Trophoblast cell (in vitro differentiated cells and primary cell): ENCODE measurements around the gene GID8.
"Not testable (repeated sequence)": the region's sequence is repeated elsewhere in the genome, so short reads cannot be mapped to it uniquely, and the experiment has no call there.

ENCODE experiments used
- DNase-seq, 2 donors: peaks; one replicate each; pipeline ENCODE4 v3.0.0-alpha.2; 2016
- H2AFZ ChIP-seq: 2 replicates; pipeline ENCODE4 v1.6.1; 2013; ENCODE audit warnings: low read length, moderate library complexity, mild to moderate bottlenecking; ENCODE audit not compliant: insufficient read depth, poor library complexity
- H2AK5ac ChIP-seq: 2 replicates; pipeline ENCODE4 v1.6.1; 2013; ENCODE audit warnings: mild to moderate bottlenecking, low read length
- H2BK120ac ChIP-seq: 2 replicates; pipeline ENCODE4 v1.6.1; 2013; ENCODE audit warnings: low read length, mild to moderate bottlenecking, moderate library complexity; ENCODE audit not compliant: insufficient read depth, poor library complexity
- H2BK12ac ChIP-seq: 2 replicates; pipeline ENCODE4 v1.6.1; 2013; ENCODE audit warnings: mild to moderate bottlenecking, low read length, moderate library complexity
- H2BK5ac ChIP-seq: 2 replicates; pipeline ENCODE4 v1.6.1; 2013; ENCODE audit warnings: low read length, low read depth, moderate library complexity, mild to moderate bottlenecking; ENCODE audit not compliant: poor library complexity
- H3K14ac ChIP-seq: 2 replicates; pipeline ENCODE4 v1.6.1; 2013; ENCODE audit warnings: mild to moderate bottlenecking, low read length
- H3K18ac ChIP-seq: 2 replicates; pipeline ENCODE4 v1.6.1; 2013; ENCODE audit warnings: mild to moderate bottlenecking, low read length
- H3K23ac ChIP-seq: 2 replicates; pipeline ENCODE4 v1.6.1; 2013; ENCODE audit warnings: low read length
- H3K27ac ChIP-seq: 2 replicates; pipeline ENCODE4 v1.5.1; 2013; ENCODE audit warnings: low read depth, mild to moderate bottlenecking, inconsistent platforms, low read length, moderate library complexity
- H3K27me3 ChIP-seq: 2 replicates; pipeline ENCODE4 v1.6.1; 2013; ENCODE audit warnings: inconsistent platforms, mild to moderate bottlenecking, low read length, moderate library complexity; ENCODE audit not compliant: insufficient read depth
- H3K36me3 ChIP-seq, 2 experiments: 1 replicate in 1 of 2; 2 replicates in 1 of 2; pipeline ENCODE4 v1.6.1; 2013; ENCODE audit warnings: low read length in 2 of 2, mild to moderate bottlenecking in 2 of 2, moderate library complexity in 1 of 2; ENCODE audit not compliant: insufficient read depth in 2 of 2, control insufficient read depth in 1 of 2
- H3K4ac ChIP-seq: 2 replicates; pipeline ENCODE4 v1.6.1; 2013; ENCODE audit warnings: low read depth, mild to moderate bottlenecking, low read length, moderate library complexity
- H3K4me1 ChIP-seq, 2 experiments: 1 replicate in 1 of 2; 2 replicates in 1 of 2; pipeline ENCODE4 v1.6.1; 2013; ENCODE audit warnings: low read length in 2 of 2, mild to moderate bottlenecking in 2 of 2, moderate library complexity in 1 of 2; ENCODE audit not compliant: insufficient read depth in 2 of 2, control insufficient read depth in 1 of 2
- H3K4me2 ChIP-seq: 2 replicates; pipeline ENCODE4 v1.6.1; 2013; ENCODE audit warnings: inconsistent platforms, mild to moderate bottlenecking, low read length, moderate library complexity
- H3K4me3 ChIP-seq: 2 replicates; pipeline ENCODE4 v1.5.1; 2013; ENCODE audit warnings: mild to moderate bottlenecking, low read depth, low read length, inconsistent platforms
- H3K79me1 ChIP-seq: one replicate; pipeline ENCODE4 v1.6.1; 2013; ENCODE audit warnings: low read length
- H3K79me2 ChIP-seq: 2 replicates; pipeline ENCODE4 v1.6.1; 2013; ENCODE audit warnings: low read length, mild to moderate bottlenecking; ENCODE audit not compliant: control insufficient read depth, insufficient read depth, poor library complexity
- H3K9ac ChIP-seq: 2 replicates; pipeline ENCODE4 v1.6.1; 2013; ENCODE audit warnings: mild to moderate bottlenecking, low read length
- H3K9me3 ChIP-seq: 2 replicates; pipeline ENCODE4 v1.6.1; 2013; ENCODE audit warnings: low read depth, mild to moderate bottlenecking, control low read depth, inconsistent platforms, low read length; ENCODE audit not compliant: insufficient read depth
- H4K12ac ChIP-seq: 2 replicates; pipeline ENCODE4 v1.6.1; 2013; ENCODE audit warnings: low read depth, mild to moderate bottlenecking, low read length, moderate library complexity
- H4K8ac ChIP-seq: 2 replicates; pipeline ENCODE4 v1.6.1; 2013; ENCODE audit warnings: low read depth, mild to moderate bottlenecking, low read length, moderate library complexity
- H4K91ac ChIP-seq: one replicate; pipeline ENCODE4 v1.6.1; 2013; ENCODE audit warnings: low read depth, mild to moderate bottlenecking, low read length, moderate library complexity
- WGBS: extraction: QIAGEN DNeasy Blood & Tissue Kit; methylation state at CpG from one replicate; pipeline ENCODE4 v1.1.7; 2013; ENCODE audit warnings: missing lambda C conversion rate; ENCODE audit not compliant: insufficient read length, insufficient coverage; ENCODE audit errors: extremely low coverage; 5-methylcytosine and 5-hydroxymethylcytosine counted together

The GID8 gene

DNA sequence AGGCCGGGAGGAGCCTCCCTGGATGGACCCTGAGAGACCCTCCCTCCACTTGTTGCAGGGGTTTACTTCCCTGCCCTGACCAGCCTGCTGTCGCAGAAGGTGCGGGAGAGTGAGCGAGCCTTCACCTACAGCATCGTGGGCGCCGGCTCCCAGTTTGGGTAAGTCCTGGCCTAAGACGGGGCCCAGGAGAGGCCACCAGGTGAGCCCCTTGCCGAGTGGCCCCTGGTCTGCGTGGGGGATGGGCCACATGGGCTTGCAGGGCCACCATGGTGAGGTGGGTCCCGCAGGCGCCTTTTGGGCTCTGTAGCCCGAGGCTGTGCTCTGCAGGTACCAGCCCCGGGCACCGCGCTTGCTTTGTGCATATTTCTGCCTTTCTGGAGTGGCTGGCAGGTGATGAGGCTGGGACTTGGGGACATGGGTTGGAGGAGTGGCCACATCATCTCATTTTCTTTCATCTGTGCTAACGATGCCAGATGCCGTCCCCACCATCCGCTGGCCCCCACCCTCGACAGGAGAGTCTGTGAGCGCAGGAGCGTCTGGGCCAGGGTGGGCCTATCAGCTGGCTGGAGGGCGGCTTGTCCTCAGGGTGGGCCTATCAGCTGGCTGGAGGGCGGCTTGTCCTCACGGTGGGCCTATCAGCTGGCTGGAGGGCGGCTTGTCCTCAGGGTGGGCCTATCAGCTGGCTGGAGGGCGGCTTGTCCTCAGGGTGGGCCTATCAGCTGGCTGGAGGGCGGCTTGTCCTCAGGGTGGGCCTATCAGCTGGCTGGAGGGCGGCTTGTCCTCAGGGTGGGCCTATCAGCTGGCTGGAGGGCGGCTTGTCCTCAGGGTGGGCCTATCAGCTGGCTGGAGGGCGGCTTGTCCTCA is 22.7 kb downstream of the GID8 start:
- not testable (repeated sequence) for H2BK120ac ChIP-seq, H4K91ac ChIP-seq, H3K4me2 ChIP-seq, H3K18ac ChIP-seq, H2AK5ac ChIP-seq, H3K4ac ChIP-seq, H3K36me3 ChIP-seq, H3K14ac ChIP-seq, H2AFZ ChIP-seq, H3K4me1 ChIP-seq, H3K27me3 ChIP-seq, H3K79me1 ChIP-seq, H3K9me3 ChIP-seq, H3K27ac ChIP-seq, H4K12ac ChIP-seq, H4K8ac ChIP-seq, H2BK5ac ChIP-seq, H3K79me2 ChIP-seq, H2BK12ac ChIP-seq, H3K23ac ChIP-seq, H3K9ac ChIP-seq, H3K4me3 ChIP-seq
- WGBS = no CpG with 5 or more reads among the region's 31 CpGs
- DNase-seq = peak in 1 of 2 donors; percentile 36

GRCh38 chr20:62961310-62961783 is 23.4 kb downstream of the GID8 start:
- Histone ChIP-seq H4K8ac (no peak overlapping the region), H3K4me1 (no peaks in the 10 kb centered on the region), H3K27me3 (no peaks in the 10 kb centered on the region), H2BK12ac (no peak overlapping the region), H3K4ac (no peak overlapping the region), H3K27ac (no peak overlapping the region), H3K4me2 (no peak overlapping the region), H3K23ac (no peak overlapping the region), H3K18ac (no peak overlapping the region), H2AK5ac (no peak overlapping the region), H4K12ac (no peak overlapping the region), H3K9ac (no peak overlapping the region), H2BK120ac (no peak overlapping the region), H4K91ac (no peak overlapping the region), H2AFZ (no peak overlapping the region), H3K79me1 (no peaks in the 10 kb centered on the region), H3K79me2 (no peaks in the 10 kb centered on the region), H3K36me3 (peaks cover 0 to 2% of the 10 kb centered on the region in 2 experiments), H3K4me3 (no peak overlapping the region), H3K14ac (no peak overlapping the region), H2BK5ac (no peak overlapping the region), H3K9me3 (peaks cover 10% of the 10 kb centered on the region)
- no CpG with 5 or more reads among the region's 19 CpGs for WGBS
- DNase-seq = no peak

- H4K12ac ChIP-seq = no peak overlapping the region
- no peak overlapping the region for H3K9ac ChIP-seq
- H2BK120ac ChIP-seq = no peak overlapping the region
- H2BK12ac ChIP-seq = no peak overlapping the region
- no peak overlapping the region for H4K91ac ChIP-seq
- H3K36me3 ChIP-seq = peaks cover 0 to 2% of the 10 kb centered on the region in 2 experiments
- H3K18ac ChIP-seq = no peak overlapping the region
- no peak overlapping the region for H2AFZ ChIP-seq
- no peaks in the 10 kb centered on the region for H3K79me1 ChIP-seq
- H3K4me1 ChIP-seq = no peaks in the 10 kb centered on the region
- no peak overlapping the region for H3K14ac ChIP-seq
- no peak overlapping the region for H2AK5ac ChIP-seq
- no peak for DNase-seq
- no peak overlapping the region for H2BK5ac ChIP-seq
- H3K23ac ChIP-seq = no peak overlapping the region
- H3K4ac ChIP-seq = no peak overlapping the region
- no peaks in the 10 kb centered on the region for H3K79me2 ChIP-seq
- H3K4me3 ChIP-seq = no peak overlapping the region
- WGBS = no CpG with 5 or more reads among the region's 8 CpGs
- H3K4me2 ChIP-seq = no peak overlapping the region
- H3K27me3 ChIP-seq = no peaks in the 10 kb centered on the region
- no peak overlapping the region for H4K8ac ChIP-seq
- H3K9me3 ChIP-seq = peaks cover 10% of the 10 kb centered on the region
- H3K27ac ChIP-seq = no peak overlapping the region
Measured at GRCh38 chr20:62961799-62962198, 23.9 kb downstream of the GID8 start.

DNA sequence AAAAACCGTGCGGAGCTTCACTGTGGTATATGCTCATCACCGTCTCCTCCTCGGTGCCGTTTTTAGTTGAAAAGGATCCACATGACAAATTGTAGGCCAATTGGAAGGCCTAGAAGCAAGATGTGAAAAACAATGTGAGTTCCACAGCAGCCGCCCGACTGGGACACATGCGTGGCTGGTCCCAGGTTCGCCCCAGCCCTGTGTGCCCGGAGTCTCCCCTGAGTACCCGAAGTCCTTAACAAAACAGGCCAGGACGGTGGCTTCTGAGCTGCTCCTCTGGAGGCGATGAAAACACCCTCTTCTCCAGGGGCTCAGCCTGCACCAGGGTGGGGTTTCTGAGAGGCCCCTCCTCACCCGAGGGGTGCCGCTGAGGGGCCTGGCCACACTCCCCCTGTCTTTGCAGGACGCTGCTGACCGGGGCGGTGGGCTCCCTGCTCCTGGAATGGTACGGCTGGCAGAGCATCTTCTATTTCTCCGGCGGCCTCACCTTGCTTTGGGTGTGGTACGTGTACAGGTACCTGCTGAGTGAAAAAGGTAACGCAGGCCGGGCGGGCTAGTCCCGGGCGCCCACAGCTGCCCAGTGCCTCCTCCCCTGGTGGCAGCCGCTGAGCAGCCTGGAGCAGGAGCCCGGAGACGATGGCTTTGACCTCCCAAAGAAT is 24.4 kb downstream of the GID8 start:
- peaks cover 10% of the 10 kb centered on the region for H3K9me3 ChIP-seq
- H2AK5ac ChIP-seq = no peak overlapping the region
- no peak overlapping the region for H3K27ac ChIP-seq
- peaks cover 0 to 2% of the 10 kb centered on the region in 2 experiments for H3K36me3 ChIP-seq
- no peaks in the 10 kb centered on the region for H3K4me1 ChIP-seq
- H4K8ac ChIP-seq = no peak overlapping the region
- H3K9ac ChIP-seq = no peak overlapping the region
- H3K4ac ChIP-seq = no peak overlapping the region
- H4K91ac ChIP-seq = no peak overlapping the region
- H2BK5ac ChIP-seq = no peak overlapping the region
- H3K27me3 ChIP-seq = no peaks in the 10 kb centered on the region
- H3K23ac ChIP-seq = no peak overlapping the region
- no peak overlapping the region for H3K4me2 ChIP-seq
- no peak overlapping the region for H2BK12ac ChIP-seq
- no peak overlapping the region for H2BK120ac ChIP-seq
- H3K4me3 ChIP-seq = no peak overlapping the region
- H3K79me1 ChIP-seq = no peaks in the 10 kb centered on the region
- H2AFZ ChIP-seq = no peak overlapping the region
- no peak for DNase-seq
- no peak overlapping the region for H3K14ac ChIP-seq
- H4K12ac ChIP-seq = no peak overlapping the region
- WGBS = no CpG with 5 or more reads among the region's 30 CpGs
- H3K79me2 ChIP-seq = no peaks in the 10 kb centered on the region
- no peak overlapping the region for H3K18ac ChIP-seq
